ENCODE data around the gene GNGT1.

The GNGT1 gene

GRCh38 chr7:93943816-93944540 lies 37.6 kb downstream of the GNGT1 start:
- no peak for DNase-seq

GRCh38 chr7:93944673-93945072 lies 38.3 kb downstream of the GNGT1 start:
- DNase-seq = no peak

- DNase-seq = no peak
These were observed 38.7 kb downstream of the GNGT1 start for GRCh38 chr7:93945083-93945482.

- DNase-seq = no peak
These were observed 39.6 kb downstream of the GNGT1 start for GRCh38 chr7:93945756-93946535.

GRCh38 chr7:93948106-93948505 lies 41.7 kb downstream of the GNGT1 start:
- DNase-seq = no peak

GRCh38 chr7:93948873-93949272 lies 42.5 kb downstream of the GNGT1 start:
- DNase-seq = no peak

- no peak for DNase-seq
These were observed 43.1 kb downstream of the GNGT1 start for GRCh38 chr7:93949423-93949822.

- no peak for DNase-seq
These were observed 48.9 kb downstream of the GNGT1 start for GRCh38 chr7:93955304-93955703.

GRCh38 chr7:93957767-93958166 lies 51.4 kb downstream of the GNGT1 start:
- DNase-seq = no peak

GRCh38 chr7:93958216-93958615 lies 51.8 kb downstream of the GNGT1 start:
- no peak for DNase-seq

GRCh38 chr7:93958651-93959050 lies 52.3 kb downstream of the GNGT1 start:
- no peak for DNase-seq
